PC-3 (cell line): ENCODE results near the gene BHLHE40. TPM values are rescaled to one million over a fixed set of nuclear protein-coding genes. Genes with fewer than 3 reads are reported as not detected.

ENCODE experiments used
- ATAC-seq: fragments of 200-7000 bp; cut with Tn5 transposase; 2 replicates; pipeline ENCODE4 v1.9.1; 2020; ENCODE audit warnings: mild to moderate bottlenecking, moderate library complexity
- BruUV-seq: library from RNA; stranded (reverse); fragments of 400-500 nt; replicated peaks from 2 replicates; lab custom pipeline; 2021; lab: Mats Ljungman, UMichigan
- CTCF ChIA-PET: fragments of 300-600 bp; sonication (Branson Sonifier 250); formaldehyde crosslinking; loops from one replicate; lab custom pipeline; 2022; ENCODE audit warnings: antibody characterized with exemption; lab: Charles Lee
- POLR2A ChIA-PET: fragments of 300-600 bp; sonication (Branson Sonifier 250); formaldehyde crosslinking; loops from one replicate; lab custom pipeline; 2022; ENCODE audit warnings: antibody characterized with exemption; ENCODE audit not compliant: unreplicated experiment; lab: Charles Lee
- DNase-seq: peaks from one replicate; pipeline ENCODE4 v3.0.0-alpha.2; 2015
- H2AFZ ChIP-seq: fragments of 300-600 bp; sonication (generic); 2 replicates; pipeline ENCODE4 v1.6.0; 2016; ENCODE audit warnings: antibody characterized with exemption, low read length
- H3F3A ChIP-seq: fragments of 300-600 bp; sonication (generic); one replicate; pipeline ENCODE4 v1.6.0; 2017; ENCODE audit warnings: antibody characterized with exemption, low read length, control low read depth, mild to moderate bottlenecking; ENCODE audit not compliant: unreplicated experiment
- H3K27ac ChIP-seq: fragments of 300-600 bp; sonication (generic); 2 replicates; pipeline ENCODE4 v1.5.1; 2016; ENCODE audit warnings: mild to moderate bottlenecking, low read length
- H3K27me3 ChIP-seq: fragments of 300-600 bp; sonication (generic); 2 replicates; pipeline ENCODE4 v1.6.1; 2016; ENCODE audit warnings: low read length, mixed read lengths
- H3K36me3 ChIP-seq: fragments of 300-600 bp; sonication (generic); 2 replicates; pipeline ENCODE4 v1.6.1; 2016; ENCODE audit warnings: low read depth, mixed run types, low read length, mixed read lengths
- H3K4me1 ChIP-seq: fragments of 300-600 bp; sonication (generic); 2 replicates; pipeline ENCODE4 v1.5.1; 2016; ENCODE audit warnings: low read length; ENCODE audit not compliant: insufficient read depth
- H3K4me2 ChIP-seq: fragments of 300-600 bp; sonication (generic); 2 replicates; pipeline ENCODE4 v1.6.0; 2016; ENCODE audit warnings: low read length
- H3K4me3 ChIP-seq: fragments of 300-600 bp; sonication (generic); 2 replicates; pipeline ENCODE4 v1.5.1; 2016; ENCODE audit warnings: mild to moderate bottlenecking, low read length, mixed read lengths
- H3K79me2 ChIP-seq: fragments of 300-600 bp; sonication (generic); 2 replicates; pipeline ENCODE4 v1.6.1; 2017; ENCODE audit warnings: low read length, mixed read lengths
- H3K9ac ChIP-seq: fragments of 300-600 bp; sonication (generic); 2 replicates; pipeline ENCODE4 v1.6.0; 2016; ENCODE audit warnings: mild to moderate bottlenecking, low read length
- H3K9me2 ChIP-seq: fragments of 300-600 bp; sonication (generic); replicated peaks from 2 replicates; pipeline ENCODE4 v1.6.1; 2016; ENCODE audit warnings: mixed run types, low read length, mixed read lengths
- H3K9me3 ChIP-seq: fragments of 300-600 bp; sonication (generic); 2 replicates; pipeline ENCODE4 v1.6.1; 2016; ENCODE audit warnings: low read length, mixed read lengths
- H4K20me1 ChIP-seq: fragments of 300-600 bp; sonication (generic); 2 replicates; pipeline ENCODE4 v1.6.1; 2016; ENCODE audit warnings: low read length, mixed read lengths
- CTCF ChIP-seq: fragments of 300-600 bp; sonication (generic); conservative IDR thresholded peaks from 2 replicates; pipeline ENCODE4 v1.5.1; 2017; ENCODE audit warnings: antibody characterized with exemption, low read depth, mild to moderate bottlenecking, low read length
- EZH2 ChIP-seq: fragments of 300-600 bp; sonication (generic); IDR thresholded peaks from one replicate; pipeline ENCODE4 v1.6.1; 2017; ENCODE audit warnings: antibody characterized with exemption, mild to moderate bottlenecking, low read length; ENCODE audit not compliant: unreplicated experiment
- EZH2phosphoT487 ChIP-seq: fragments of 300-600 bp; sonication (generic); IDR thresholded peaks from 2 replicates; pipeline ENCODE4 v1.6.1; 2018; ENCODE audit warnings: mild to moderate bottlenecking, antibody characterized with exemption, low read length, borderline replicate concordance
- intact Hi-C: fragments of 100-400 bp; cut with micrococcal nuclease; formaldehyde crosslinking; loops from 2 replicates; pipeline ENCODE4 v1.9.0; 2023
- total RNA-seq: library from RNA; depleted of rRNA; stranded (reverse); fragments of >200 nt; gene quantifications from 2 replicates; pipeline ENCODE4 v1.2.3, GENCODE V29; 2014

BHLHE40 gene
- total RNA-seq, 1 experiment from 2014 or later = 256 TPM

GRCh38 chr3:4980229-4981203 lies 1.3 kb downstream of the BHLHE40 start:
- peak overlapping the region; percentile 98 for H3K4me3 ChIP-seq
- no peaks in the 10 kb centered on the region for H3K9me2 ChIP-seq
- intact Hi-C loops = loop anchor here (1.0 to 10.0 kb wide), 3 partner anchors 46 to 566 kb away; no protein-coding TSS in a partner anchor
- ChIA-PET CTCF (interaction anchor here (0.6 to 1.6 kb wide), 10 partner anchors 41 to 323 kb away, joined by 3 to 10 read pairs (median 4); no protein-coding TSS in a partner anchor), POLR2A (interaction anchor here (0.9 kb wide), 1 partner anchor 260 kb away, joined by 4 read pairs; no protein-coding TSS in a partner anchor)
- peak overlapping the region; percentile 88 for H3K4me2 ChIP-seq
- TF ChIP-seq EZH2phosphoT487 (no peak), CTCF (peak; percentile 93)
- H3K9me3 ChIP-seq = no peaks in the 10 kb centered on the region
- ATAC-seq (peak; percentile 2), DNase-seq (peak; percentile 97)
- peaks cover 11% of the 10 kb centered on the region for H3F3A ChIP-seq
- peak overlapping the region; percentile 86 for H3K27ac ChIP-seq
- H3K27me3 ChIP-seq = no peaks in the 10 kb centered on the region
- no TSS peak for BruUV-seq
- no peak overlapping the region for H2AFZ ChIP-seq
- peaks cover 54% of the 10 kb centered on the region for H3K79me2 ChIP-seq
- peaks cover 41% of the 10 kb centered on the region for H3K36me3 ChIP-seq
- H4K20me1 ChIP-seq = peaks cover 46% of the 10 kb centered on the region
- peaks cover 48% of the 10 kb centered on the region for H3K4me1 ChIP-seq
- peak overlapping the region; percentile 98 for H3K9ac ChIP-seq

GRCh38 chr3:4981294-4981664 lies 2.0 kb downstream of the BHLHE40 start:
- no peak for ATAC-seq
- Histone ChIP-seq H3K9me3 (no peaks in the 10 kb centered on the region), H3K9me2 (no peaks in the 10 kb centered on the region), H3K4me2 (peak overlapping the region; percentile 88), H3K27me3 (no peaks in the 10 kb centered on the region), H3K27ac (peak overlapping the region; percentile 90), H3K79me2 (peaks cover 54% of the 10 kb centered on the region), H3K4me1 (peaks cover 56% of the 10 kb centered on the region), H3K9ac (peak overlapping the region; percentile 98), H3K4me3 (peak overlapping the region; percentile 98), H3K36me3 (peaks cover 41% of the 10 kb centered on the region), H4K20me1 (peaks cover 46% of the 10 kb centered on the region), H3F3A (peaks cover 11% of the 10 kb centered on the region), H2AFZ (no peak overlapping the region)
- no TSS peak for BruUV-seq
- intact Hi-C loops = loop anchor here (10.0 kb wide), 1 partner anchor 566 kb away; no protein-coding TSS in a partner anchor
- no peak for TF ChIP-seq EZH2
- no peak for TF ChIP-seq EZH2phosphoT487
- no peak for TF ChIP-seq CTCF
- ChIA-PET CTCF (interaction anchor here (0.7 to 1.6 kb wide), 2 partner anchors 41 to 286 kb away, joined by 3 to 6 read pairs; no protein-coding TSS in a partner anchor), POLR2A (interaction anchor here (0.6 kb wide), 1 partner anchor 156 kb away, joined by 4 read pairs; no protein-coding TSS in a partner anchor)
- DNase-seq = peak; percentile 45
